ENCODE measurements around the gene NAALADL1. TPM values are rescaled to one million over a fixed set of nuclear protein-coding genes. Genes with fewer than 3 reads are reported as not detected.
A peak's percentile ranks its signal among the peaks of the same experiment; 100 is the strongest.

The NAALADL1 gene
- total RNA-seq, 1 donor from 2014 or later: 13.0 TPM

GRCh38 chr11:65069217-65069616 is 10.9 kb upstream of the NAALADL1 start:
- Mint-ChIP-seq H3K9me3 (no peaks in the 10 kb centered on the region), H3K4me3 (no peak overlapping the region), H3K27ac (no peak overlapping the region), H3K27me3 (no peaks in the 10 kb centered on the region), H3K4me1 (no peaks in the 10 kb centered on the region), H3K36me3 (ENCODE audit: low read depth) (no peaks in the 10 kb centered on the region)
- no peak for DNase-seq
- intact Hi-C loops (cut with micrococcal nuclease): no loop called here

- H3K4me3 Mint-ChIP-seq: no peak overlapping the region
- H3K27ac Mint-ChIP-seq: no peak overlapping the region
- no peaks in the 10 kb centered on the region for H3K36me3 Mint-ChIP-seq (ENCODE audit: low read depth)
- DNase-seq: no peak
- H3K27me3 Mint-ChIP-seq: no peaks in the 10 kb centered on the region
- H3K9me3 Mint-ChIP-seq: no peaks in the 10 kb centered on the region
- intact Hi-C loops (cut with micrococcal nuclease): no loop called here
- no peaks in the 10 kb centered on the region for H3K4me1 Mint-ChIP-seq
Observed at GRCh38 chr11:65067446-65067845, 9.1 kb upstream of the NAALADL1 start.

- Mint-ChIP-seq H3K36me3 (ENCODE audit: low read depth) (no peaks in the 10 kb centered on the region), H3K9me3 (no peaks in the 10 kb centered on the region), H3K27me3 (no peaks in the 10 kb centered on the region), H3K4me3 (no peak overlapping the region), H3K27ac (no peak overlapping the region), H3K4me1 (no peaks in the 10 kb centered on the region)
- DNase-seq: no peak
- intact Hi-C loops (cut with micrococcal nuclease): no loop called here
Observed at GRCh38 chr11:65066805-65067291, 8.5 kb upstream of the NAALADL1 start.

GRCh38 chr11:65066315-65066714 is 8.0 kb upstream of the NAALADL1 start:
- intact Hi-C loops (cut with micrococcal nuclease): no loop called here
- Mint-ChIP-seq H3K27ac (no peak overlapping the region), H3K27me3 (no peaks in the 10 kb centered on the region), H3K36me3 (ENCODE audit: low read depth) (no peaks in the 10 kb centered on the region), H3K4me1 (no peaks in the 10 kb centered on the region), H3K9me3 (no peaks in the 10 kb centered on the region), H3K4me3 (no peak overlapping the region)
- DNase-seq: no peak

GRCh38 chr11:65065851-65066250 is 7.5 kb upstream of the NAALADL1 start:
- Mint-ChIP-seq H3K27me3 (no peaks in the 10 kb centered on the region), H3K4me3 (no peak overlapping the region)
- DNase-seq: no peak

GRCh38 chr11:65064847-65065240 is 6.5 kb upstream of the NAALADL1 start:
- intact Hi-C loops (cut with micrococcal nuclease): no loop called here
- no peaks in the 10 kb centered on the region for H3K27me3 Mint-ChIP-seq
- H3K9me3 Mint-ChIP-seq: no peaks in the 10 kb centered on the region
- H3K4me1 Mint-ChIP-seq: peaks cover 11% of the 10 kb centered on the region
- DNase-seq: no peak
- H3K36me3 Mint-ChIP-seq (ENCODE audit: low read depth): no peaks in the 10 kb centered on the region
- no peak overlapping the region for H3K4me3 Mint-ChIP-seq
- no peak overlapping the region for H3K27ac Mint-ChIP-seq

More at GRCh38 chr11:65065851-65066250, 7.5 kb upstream of the NAALADL1 start:
- intact Hi-C loops (cut with micrococcal nuclease): no loop called here
- H3K36me3 Mint-ChIP-seq (ENCODE audit: low read depth): no peaks in the 10 kb centered on the region
- H3K4me1 Mint-ChIP-seq: peaks cover 3% of the 10 kb centered on the region
- no peaks in the 10 kb centered on the region for H3K9me3 Mint-ChIP-seq
- no peak overlapping the region for H3K27ac Mint-ChIP-seq

GRCh38 chr11:65063532-65063931 is 5.2 kb upstream of the NAALADL1 start:
- intact Hi-C loops (cut with micrococcal nuclease): no loop called here
- no peak overlapping the region for H3K4me3 Mint-ChIP-seq
- no peaks in the 10 kb centered on the region for H3K36me3 Mint-ChIP-seq (ENCODE audit: low read depth)
- H3K27me3 Mint-ChIP-seq: no peaks in the 10 kb centered on the region
- DNase-seq: no peak
- H3K4me1 Mint-ChIP-seq: peaks cover 11% of the 10 kb centered on the region
- no peaks in the 10 kb centered on the region for H3K9me3 Mint-ChIP-seq
- no peak overlapping the region for H3K27ac Mint-ChIP-seq

GRCh38 chr11:65060913-65061408 is 2.6 kb upstream of the NAALADL1 start:
- Mint-ChIP-seq H3K36me3 (ENCODE audit: low read depth) (no peaks in the 10 kb centered on the region), H3K27me3 (no peaks in the 10 kb centered on the region), H3K9me3 (no peaks in the 10 kb centered on the region), H3K27ac (no peak overlapping the region), H3K4me3 (no peak overlapping the region), H3K4me1 (peaks cover 11% of the 10 kb centered on the region)
- intact Hi-C loops (cut with micrococcal nuclease): no loop called here
- no peak for DNase-seq

GRCh38 chr11:65059959-65060824 is 1.8 kb upstream of the NAALADL1 start:
- intact Hi-C loops (cut with micrococcal nuclease): no loop called here
- peaks cover 11% of the 10 kb centered on the region for H3K4me1 Mint-ChIP-seq

GRCh38 chr11:65059523-65059922 is 1.2 kb upstream of the NAALADL1 start:
- H3K27me3 Mint-ChIP-seq: no peaks in the 10 kb centered on the region
- intact Hi-C loops (cut with micrococcal nuclease): no loop called here
- H3K36me3 Mint-ChIP-seq (ENCODE audit: low read depth): no peaks in the 10 kb centered on the region
- no peak for DNase-seq
- no peak overlapping the region for H3K4me3 Mint-ChIP-seq
- peak overlapping the region; percentile 29 for H3K27ac Mint-ChIP-seq
- peaks cover 13% of the 10 kb centered on the region for H3K4me1 Mint-ChIP-seq
- no peaks in the 10 kb centered on the region for H3K9me3 Mint-ChIP-seq

More at GRCh38 chr11:65059959-65060824, 1.8 kb upstream of the NAALADL1 start:
- H3K4me3 Mint-ChIP-seq: no peak overlapping the region
- H3K27me3 Mint-ChIP-seq: no peaks in the 10 kb centered on the region
- no peaks in the 10 kb centered on the region for H3K36me3 Mint-ChIP-seq (ENCODE audit: low read depth)
- H3K9me3 Mint-ChIP-seq: no peaks in the 10 kb centered on the region
- no peak overlapping the region for H3K27ac Mint-ChIP-seq
- no peak for DNase-seq

- Mint-ChIP-seq H3K27me3 (peaks cover 7% of the 10 kb centered on the region), H3K4me3 (no peak overlapping the region), H3K9me3 (no peaks in the 10 kb centered on the region), H3K36me3 (ENCODE audit: low read depth) (no peaks in the 10 kb centered on the region), H3K4me1 (peaks cover 21% of the 10 kb centered on the region), H3K27ac (no peak overlapping the region)
- DNase-seq: no peak
- intact Hi-C loops (cut with micrococcal nuclease): no loop called here
Observed at GRCh38 chr11:65058012-65058411, 341 bp downstream of the NAALADL1 start.

- Mint-ChIP-seq H3K27ac (no peak overlapping the region), H3K4me1 (peaks cover 21% of the 10 kb centered on the region), H3K27me3 (peaks cover 7% of the 10 kb centered on the region), H3K9me3 (no peaks in the 10 kb centered on the region), H3K4me3 (no peak overlapping the region), H3K36me3 (ENCODE audit: low read depth) (no peaks in the 10 kb centered on the region)
- DNase-seq: no peak
- intact Hi-C loops (cut with micrococcal nuclease): no loop called here
Observed at GRCh38 chr11:65057526-65057925, 827 bp downstream of the NAALADL1 start.

- DNase-seq: no peak
- H3K4me3 Mint-ChIP-seq: no peak overlapping the region
- H3K9me3 Mint-ChIP-seq: no peaks in the 10 kb centered on the region
- intact Hi-C loops (cut with micrococcal nuclease): no loop called here
- no peak overlapping the region for H3K27ac Mint-ChIP-seq
- no peaks in the 10 kb centered on the region for H3K36me3 Mint-ChIP-seq (ENCODE audit: low read depth)
- peaks cover 7% of the 10 kb centered on the region for H3K27me3 Mint-ChIP-seq
- peaks cover 21% of the 10 kb centered on the region for H3K4me1 Mint-ChIP-seq
Observed at GRCh38 chr11:65056999-65057398, 1.4 kb downstream of the NAALADL1 start.

- H3K27me3 Mint-ChIP-seq: peaks cover 7% of the 10 kb centered on the region
- H3K9me3 Mint-ChIP-seq: no peaks in the 10 kb centered on the region
- H3K4me3 Mint-ChIP-seq: no peak overlapping the region
- no peak for DNase-seq
- intact Hi-C loops (cut with micrococcal nuclease): no loop called here
- no peaks in the 10 kb centered on the region for H3K36me3 Mint-ChIP-seq (ENCODE audit: low read depth)
- H3K4me1 Mint-ChIP-seq: peaks cover 16% of the 10 kb centered on the region
- no peak overlapping the region for H3K27ac Mint-ChIP-seq
Observed at GRCh38 chr11:65055538-65055937, 2.8 kb downstream of the NAALADL1 start.
